AG09319 (cell line): ENCODE results near the gene SERINC5.

ENCODE experiments used
- DNase-seq: peaks from one replicate; pipeline ENCODE4 v3.0.0-alpha.2; 2010; ENCODE audit warnings: low read depth; ENCODE audit errors: extremely low read depth
- CTCF ChIP-seq: IDR thresholded peaks from 2 replicates; pipeline ENCODE4 v1.5.1; 2011; ENCODE audit warnings: low read depth, mild to moderate bottlenecking, inconsistent platforms, low read length, moderate library complexity

SERINC5 gene

GRCh38 chr5:80243567-80243966, 12.3 kb downstream of the SERINC5 start:
- no peak for DNase-seq
- TF ChIP-seq CTCF, result no peak

GRCh38 chr5:80242849-80243248, 13.0 kb downstream of the SERINC5 start:
- no peak for TF ChIP-seq CTCF
- DNase-seq, result no peak

GRCh38 chr5:80240368-80240986, 15.4 kb downstream of the SERINC5 start:
- TF ChIP-seq CTCF, result no peak
- DNase-seq, result no peak

- TF ChIP-seq CTCF, result no peak
- no peak for DNase-seq
These were observed 16.0 kb downstream of the SERINC5 start for GRCh38 chr5:80239680-80240367.

DNA sequence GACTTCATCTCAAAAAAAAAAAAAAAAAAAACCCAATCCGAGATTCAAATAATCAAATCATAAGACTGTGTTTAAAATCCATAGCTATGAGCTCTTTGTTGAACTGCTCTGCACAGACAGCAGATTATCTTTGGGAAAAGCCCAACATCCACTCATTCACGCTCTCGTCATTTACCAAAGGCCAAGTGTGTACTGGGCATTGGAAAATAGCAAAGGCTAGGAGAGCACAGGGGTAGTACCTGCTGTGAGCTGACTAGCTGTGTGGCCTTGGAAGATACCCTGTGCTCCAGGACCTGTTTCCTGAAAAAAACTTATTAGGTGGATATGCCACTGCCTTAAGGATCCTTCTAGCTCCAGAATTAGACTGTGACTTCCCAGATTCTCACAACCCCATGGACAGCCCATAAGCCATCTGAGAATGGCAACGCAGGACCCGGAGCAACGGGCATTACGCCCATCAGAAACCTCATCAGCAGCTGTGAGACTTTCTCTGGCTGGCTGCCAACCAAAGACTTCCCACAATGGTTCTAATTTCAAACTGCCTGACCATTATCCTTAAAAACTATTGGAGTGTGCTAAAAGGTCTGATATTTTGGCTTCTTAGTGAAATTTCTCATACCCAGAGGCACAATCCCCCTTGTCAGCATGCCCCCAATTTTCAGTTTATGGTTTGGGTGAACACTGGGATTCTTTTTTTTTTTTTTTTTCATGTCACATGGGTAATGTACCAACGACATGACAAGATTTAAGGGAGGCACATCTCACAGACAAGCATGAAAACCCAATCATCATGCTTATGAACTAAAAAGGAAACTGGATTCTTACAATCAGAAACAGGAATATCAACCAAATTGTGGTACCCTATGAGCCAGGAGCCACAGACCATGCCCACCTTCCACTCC, 16.8 kb downstream of the SERINC5 start:
- TF ChIP-seq CTCF, result no peak

GRCh38 chr5:80238097-80238496, 17.8 kb downstream of the SERINC5 start:
- no peak for DNase-seq
- no peak for TF ChIP-seq CTCF

More for the DNA sequence above, 16.8 kb downstream of the SERINC5 start:
- DNase-seq, result no peak

GRCh38 chr5:80237243-80237642, 18.6 kb downstream of the SERINC5 start:
- no peak for TF ChIP-seq CTCF
- DNase-seq, result no peak
